WTC11 (cell line): ENCODE results near the gene MGAM2. TPM values are rescaled to one million over a fixed set of nuclear protein-coding genes. Genes with fewer than 3 reads are reported as not detected.

ENCODE experiments used
- ATAC-seq: fragments of 200-7000 bp; cut with Tn5 transposase; 2 replicates; pipeline ENCODE4 v1.10.0; 2021; ENCODE audit warnings: mild to moderate bottlenecking, moderate library complexity
- CTCF ChIA-PET: fragments of 300-600 bp; sonication (Branson Sonifier 250); formaldehyde crosslinking; loops from one replicate; lab custom pipeline; 2021; ENCODE audit warnings: antibody characterized with exemption; lab: Charles Lee
- POLR2A ChIA-PET: fragments of 350-600 bp; sonication (Branson Sonifier 250); formaldehyde crosslinking; loops from one replicate; lab custom pipeline; 2021; ENCODE audit warnings: antibody characterized with exemption; lab: Charles Lee
- DNase-seq: peaks from one replicate; pipeline ENCODE4 v3.0.0; 2021; ENCODE audit warnings: low spot score
- H3K27ac Mint-ChIP-seq: 2 replicates; pipeline ENCODE4 v1.8.0; 2021; ENCODE audit warnings: mixed read lengths
- H3K27me3 Mint-ChIP-seq: 2 replicates; pipeline ENCODE4 v1.8.0; 2021; ENCODE audit warnings: low read depth, mild to moderate bottlenecking, moderate library complexity, mixed read lengths
- H3K36me3 Mint-ChIP-seq: 2 replicates; pipeline ENCODE4 v1.8.0; 2021; ENCODE audit warnings: mixed read lengths
- H3K4me1 Mint-ChIP-seq: 2 replicates; pipeline ENCODE4 v1.8.0; 2022; ENCODE audit warnings: mixed read lengths
- H3K4me3 Mint-ChIP-seq: 2 replicates; pipeline ENCODE4 v1.8.0; 2021; ENCODE audit warnings: mild to moderate bottlenecking, moderate library complexity, mixed read lengths
- H3K9me3 Mint-ChIP-seq: 2 replicates; pipeline ENCODE4 v1.8.0; 2021; ENCODE audit warnings: mixed read lengths
- ARID4B ChIP-seq: sonication (generic); formaldehyde crosslinking; IDR thresholded peaks from 2 replicates; pipeline ENCODE4 v1.8.0; 2023; ENCODE audit warnings: missing genetic modification reagents, mild to moderate bottlenecking, borderline replicate concordance
- E2F1 ChIP-seq: sonication (generic); formaldehyde crosslinking; IDR thresholded peaks from 2 replicates; pipeline ENCODE4 v1.8.0; 2022; ENCODE audit warnings: mild to moderate bottlenecking, missing genetic modification reagents
- E2F5 ChIP-seq: sonication (generic); formaldehyde crosslinking; IDR thresholded peaks from 2 replicates; pipeline ENCODE4 v1.8.1; 2022; ENCODE audit warnings: mild to moderate bottlenecking, moderate library complexity, missing genetic modification reagents
- ELF4 ChIP-seq: sonication (generic); formaldehyde crosslinking; IDR thresholded peaks from 2 replicates; pipeline ENCODE4 v1.8.1; 2022; ENCODE audit warnings: low read depth, mild to moderate bottlenecking, moderate library complexity, missing genetic modification reagents
- IRF2 ChIP-seq: sonication (generic); formaldehyde crosslinking; IDR thresholded peaks from 2 replicates; pipeline ENCODE4 v1.8.0; 2022; ENCODE audit warnings: low read depth, missing genetic modification reagents, borderline replicate concordance
- MLX ChIP-seq: sonication (generic); formaldehyde crosslinking; IDR thresholded peaks from 2 replicates; pipeline ENCODE4 v1.8.1; 2023; ENCODE audit warnings: mild to moderate bottlenecking, missing genetic modification reagents, moderate library complexity
- NR2C2 ChIP-seq: sonication (generic); formaldehyde crosslinking; IDR thresholded peaks from 2 replicates; pipeline ENCODE4 v1.8.0; 2022; ENCODE audit warnings: mild to moderate bottlenecking, missing genetic modification reagents
- NR3C1 ChIP-seq: sonication (generic); formaldehyde crosslinking; conservative IDR thresholded peaks from 2 replicates; pipeline ENCODE4 v1.8.1; 2023; ENCODE audit warnings: low read depth, mild to moderate bottlenecking, missing genetic modification reagents
- ZBTB43 ChIP-seq: sonication (generic); formaldehyde crosslinking; IDR thresholded peaks from 2 replicates; pipeline ENCODE4 v1.8.1; 2023; ENCODE audit warnings: mild to moderate bottlenecking, missing genetic modification reagents
- ZNF138 ChIP-seq: sonication (generic); formaldehyde crosslinking; conservative IDR thresholded peaks from 2 replicates; pipeline ENCODE4 v1.8.1; 2022; ENCODE audit warnings: mild to moderate bottlenecking, moderate library complexity, missing genetic modification reagents
- ZNF219 ChIP-seq: sonication (generic); formaldehyde crosslinking; IDR thresholded peaks from 2 replicates; pipeline ENCODE4 v1.8.0; 2023; ENCODE audit warnings: missing genetic modification reagents, mild to moderate bottlenecking, borderline replicate concordance
- ZNF416 ChIP-seq: fragments of 250-450 bp; sonication (Bioruptor Pico); IDR thresholded peaks from 2 replicates; pipeline ENCODE4 v1.9.0; 2021; ENCODE audit warnings: mild to moderate bottlenecking, inconsistent platforms
- total RNA-seq: library from RNA; stranded (reverse); gene quantifications from 3 replicates; pipeline ENCODE4 v1.2.3, GENCODE V29; 2021
- TF ChIP-seq, protein P1 (sequence below): fragments of 200-600 bp; IDR thresholded peaks from 2 replicates; pipeline ENCODE4 v1.8.0; 2022; ENCODE audit warnings: antibody characterized with exemption
- TF ChIP-seq, protein P2 (sequence below): sonication (generic); formaldehyde crosslinking; IDR thresholded peaks from 2 replicates; pipeline ENCODE4 v1.8.0; 2022; ENCODE audit warnings: mild to moderate bottlenecking, missing genetic modification reagents
- TF ChIP-seq, protein P3 (sequence below): sonication (generic); formaldehyde crosslinking; IDR thresholded peaks from 2 replicates; pipeline ENCODE4 v1.8.1; 2022; ENCODE audit warnings: missing genetic modification reagents, borderline replicate concordance

Gene MGAM2
- total RNA-seq, 1 experiment from 2014 or later = not detected

DNA sequence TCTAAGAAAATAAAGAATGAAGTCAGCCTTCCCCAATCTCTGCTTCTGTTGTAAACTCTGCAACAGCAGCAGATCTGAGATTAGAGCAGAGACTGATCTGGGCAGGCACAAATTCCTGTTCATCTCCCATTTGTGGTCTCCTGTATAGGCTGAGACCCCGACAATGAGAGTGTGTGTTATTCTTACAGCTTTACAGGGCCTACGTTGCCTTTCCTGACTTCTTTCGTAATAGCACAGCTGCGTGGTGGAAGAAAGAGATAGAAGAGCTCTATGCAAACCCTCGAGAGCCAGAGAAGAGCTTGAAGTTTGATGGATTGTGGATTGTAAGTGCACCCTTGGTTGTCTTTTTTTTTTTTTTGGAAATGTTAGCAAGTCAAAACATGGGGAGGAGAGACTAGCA is 74.3 kb downstream of the MGAM2 start (continued):
- TF ChIP-seq ARID4B (CRISPR knock-in tag) = no peak
- TF ChIP-seq ZBTB43 = no peak
- no peak for TF ChIP-seq NR2C2 (CRISPR knock-in tag)

GRCh38 chr7:142188154-142188553 is 76.6 kb downstream of the MGAM2 start:
- Mint-ChIP-seq H3K27ac (no peak overlapping the region), H3K9me3 (no peaks in the 10 kb centered on the region), H3K4me3 (no peak overlapping the region), H3K4me1 (no peaks in the 10 kb centered on the region), H3K27me3 (peaks cover 4% of the 10 kb centered on the region; the same call in 1 of the 2 replicates), H3K36me3 (no peaks in the 10 kb centered on the region)
- POLR2A ChIA-PET = no interaction called here
- TF ChIP-seq ZNF219 (no peak), IRF2 (no peak)
- CTCF ChIA-PET = no interaction called here
- DNase-seq (no peak), ATAC-seq (no peak)

- Mint-ChIP-seq H3K36me3 (no peaks in the 10 kb centered on the region), H3K27me3 (peaks cover 4% of the 10 kb centered on the region; the same call in 1 of the 2 replicates), H3K9me3 (no peaks in the 10 kb centered on the region), H3K27ac (no peak overlapping the region), H3K4me3 (no peak overlapping the region), H3K4me1 (no peaks in the 10 kb centered on the region)
- DNase-seq = no peak
- no peak for TF ChIP-seq ZNF416 (CRISPR knock-in tag)
- TF ChIP-seq, protein P1, sequence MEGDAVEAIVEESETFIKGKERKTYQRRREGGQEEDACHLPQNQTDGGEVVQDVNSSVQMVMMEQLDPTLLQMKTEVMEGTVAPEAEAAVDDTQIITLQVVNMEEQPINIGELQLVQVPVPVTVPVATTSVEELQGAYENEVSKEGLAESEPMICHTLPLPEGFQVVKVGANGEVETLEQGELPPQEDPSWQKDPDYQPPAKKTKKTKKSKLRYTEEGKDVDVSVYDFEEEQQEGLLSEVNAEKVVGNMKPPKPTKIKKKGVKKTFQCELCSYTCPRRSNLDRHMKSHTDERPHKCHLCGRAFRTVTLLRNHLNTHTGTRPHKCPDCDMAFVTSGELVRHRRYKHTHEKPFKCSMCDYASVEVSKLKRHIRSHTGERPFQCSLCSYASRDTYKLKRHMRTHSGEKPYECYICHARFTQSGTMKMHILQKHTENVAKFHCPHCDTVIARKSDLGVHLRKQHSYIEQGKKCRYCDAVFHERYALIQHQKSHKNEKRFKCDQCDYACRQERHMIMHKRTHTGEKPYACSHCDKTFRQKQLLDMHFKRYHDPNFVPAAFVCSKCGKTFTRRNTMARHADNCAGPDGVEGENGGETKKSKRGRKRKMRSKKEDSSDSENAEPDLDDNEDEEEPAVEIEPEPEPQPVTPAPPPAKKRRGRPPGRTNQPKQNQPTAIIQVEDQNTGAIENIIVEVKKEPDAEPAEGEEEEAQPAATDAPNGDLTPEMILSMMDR = 0 out of 2 replicates have a peak, but pooled peaks have one; percentile 21
- no peak for ATAC-seq
- POLR2A ChIA-PET = no interaction called here
- CTCF ChIA-PET = no interaction called here
Measured at GRCh38 chr7:142188846-142189245, 77.3 kb downstream of the MGAM2 start.

DNA sequence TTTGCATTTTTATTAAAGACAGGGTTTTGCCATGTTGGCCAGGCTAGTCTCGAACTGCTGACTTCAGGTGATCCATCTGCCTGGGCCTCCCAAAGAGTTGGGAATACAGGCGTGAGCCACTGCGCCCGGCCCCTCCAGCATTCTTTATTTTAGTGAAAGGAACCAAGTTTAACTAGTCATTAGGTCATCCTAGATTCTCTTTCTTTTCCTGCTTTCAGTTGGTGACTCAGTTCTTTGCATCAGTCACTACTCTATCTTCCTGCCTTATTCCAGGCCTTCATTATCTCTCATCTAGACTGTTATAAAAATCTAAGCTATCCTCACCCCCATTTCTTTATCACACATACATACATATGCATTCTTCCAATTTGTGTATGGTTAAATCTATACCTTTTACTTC is 82.7 kb downstream of the MGAM2 start:
- H3K4me3 Mint-ChIP-seq = no peak overlapping the region
- no peaks in the 10 kb centered on the region for H3K9me3 Mint-ChIP-seq
- DNase-seq (no peak), ATAC-seq (no peak)
- H3K27me3 Mint-ChIP-seq = peaks cover 7% of the 10 kb centered on the region; the same call in 1 of the 2 replicates
- no peaks in the 10 kb centered on the region for H3K4me1 Mint-ChIP-seq
- ChIA-PET CTCF (interaction anchor here (0.8 to 1.0 kb wide), 2 partner anchors 15 to 220 kb away, joined by 3 read pairs; no protein-coding TSS in a partner anchor), POLR2A (no interaction called here)
- H3K36me3 Mint-ChIP-seq = no peaks in the 10 kb centered on the region
- no peak overlapping the region for H3K27ac Mint-ChIP-seq
- TF ChIP-seq E2F5 = no peak
- TF ChIP-seq, protein P2, sequence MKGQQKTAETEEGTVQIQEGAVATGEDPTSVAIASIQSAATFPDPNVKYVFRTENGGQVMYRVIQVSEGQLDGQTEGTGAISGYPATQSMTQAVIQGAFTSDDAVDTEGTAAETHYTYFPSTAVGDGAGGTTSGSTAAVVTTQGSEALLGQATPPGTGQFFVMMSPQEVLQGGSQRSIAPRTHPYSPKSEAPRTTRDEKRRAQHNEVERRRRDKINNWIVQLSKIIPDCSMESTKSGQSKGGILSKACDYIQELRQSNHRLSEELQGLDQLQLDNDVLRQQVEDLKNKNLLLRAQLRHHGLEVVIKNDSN (CRISPR knock-in tag) = no peak
- no peak for TF ChIP-seq NR3C1 (CRISPR knock-in tag)
- no peak for TF ChIP-seq E2F1 (CRISPR knock-in tag)
- TF ChIP-seq, protein P3, sequence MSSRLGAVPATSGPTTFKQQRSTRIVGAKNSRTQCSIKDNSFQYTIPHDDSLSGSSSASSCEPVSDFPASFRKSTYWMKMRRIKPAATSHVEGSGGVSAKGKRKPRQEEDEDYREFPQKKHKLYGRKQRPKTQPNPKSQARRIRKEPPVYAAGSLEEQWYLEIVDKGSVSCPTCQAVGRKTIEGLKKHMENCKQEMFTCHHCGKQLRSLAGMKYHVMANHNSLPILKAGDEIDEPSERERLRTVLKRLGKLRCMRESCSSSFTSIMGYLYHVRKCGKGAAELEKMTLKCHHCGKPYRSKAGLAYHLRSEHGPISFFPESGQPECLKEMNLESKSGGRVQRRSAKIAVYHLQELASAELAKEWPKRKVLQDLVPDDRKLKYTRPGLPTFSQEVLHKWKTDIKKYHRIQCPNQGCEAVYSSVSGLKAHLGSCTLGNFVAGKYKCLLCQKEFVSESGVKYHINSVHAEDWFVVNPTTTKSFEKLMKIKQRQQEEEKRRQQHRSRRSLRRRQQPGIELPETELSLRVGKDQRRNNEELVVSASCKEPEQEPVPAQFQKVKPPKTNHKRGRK (CRISPR knock-in tag) = no peak
- no peak for TF ChIP-seq ELF4 (CRISPR knock-in tag)
- TF ChIP-seq ZNF138 (CRISPR knock-in tag) = no peak
- no peak for TF ChIP-seq MLX (CRISPR knock-in tag)
- TF ChIP-seq ZBTB43 = no peak
